Central memory CD8-positive, alpha-beta T cell (primary cell): ENCODE results near the gene CEP112.

Experiments
- ATAC-seq: fragments of 150-1000 bp; cut with Tn5 transposase; replicated peaks from 2 replicates; pipeline ENCODE4 v1.10.0; 2022; ENCODE audit warnings: mild to moderate bottlenecking, moderate FRiP score, moderate number of reproducible peaks; ENCODE audit not compliant: poor library complexity, severe bottlenecking; ENCODE audit errors: extremely low read depth
- DNase-seq, 2 donors: peaks; one replicate each; pipeline ENCODE4 v3.0.0; 2021; ENCODE audit warnings: low spot score in 2 of 2
- H3K27ac Mint-ChIP-seq: one replicate; pipeline ENCODE4 v1.8.0; 2022; ENCODE audit warnings: low read depth, mild to moderate bottlenecking, moderate library complexity, mixed read lengths
- H3K27me3 Mint-ChIP-seq: one replicate; pipeline ENCODE4 v1.8.0; 2022; ENCODE audit warnings: mixed read lengths
- H3K36me3 Mint-ChIP-seq: one replicate; pipeline ENCODE4 v1.8.0; 2022; ENCODE audit warnings: mild to moderate bottlenecking, moderate library complexity, mixed read lengths; ENCODE audit not compliant: insufficient read depth
- H3K4me1 Mint-ChIP-seq: one replicate; pipeline ENCODE4 v1.8.0; 2022; ENCODE audit warnings: mixed read lengths
- H3K4me3 Mint-ChIP-seq: one replicate; pipeline ENCODE4 v1.8.0; 2022; ENCODE audit warnings: mild to moderate bottlenecking, moderate library complexity, mixed read lengths
- H3K9me3 Mint-ChIP-seq: one replicate; pipeline ENCODE4 v1.8.0; 2022; ENCODE audit warnings: mixed read lengths

CEP112 gene

DNA sequence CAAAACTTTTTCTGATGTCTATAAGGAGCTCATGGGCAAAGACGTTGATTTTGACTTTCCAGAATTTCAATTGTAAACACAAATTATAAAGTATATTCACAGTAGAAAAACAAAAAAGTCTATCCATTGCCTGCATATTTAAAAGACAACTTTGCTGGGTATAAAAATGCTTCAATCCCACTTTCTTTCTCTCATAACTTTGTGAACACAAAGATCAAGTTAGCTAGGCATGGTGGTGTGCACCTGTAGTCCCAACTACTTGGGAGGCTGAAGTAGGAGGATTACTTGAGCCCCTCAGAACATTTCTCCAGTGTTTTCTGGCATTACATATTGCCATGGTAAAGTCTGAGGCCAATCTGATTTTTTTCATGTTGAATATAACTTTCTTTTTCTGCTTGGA, 547.4 kb downstream of the CEP112 start:
- Mint-ChIP-seq H3K4me3 (no peak overlapping the region), H3K4me1 (no peaks in the 10 kb centered on the region), H3K27ac (no peak overlapping the region), H3K9me3 (peaks cover 7% of the 10 kb centered on the region), H3K36me3 (no peaks in the 10 kb centered on the region), H3K27me3 (peaks cover 22% of the 10 kb centered on the region)
- DNase-seq (no peak), ATAC-seq (no peak)

DNA sequence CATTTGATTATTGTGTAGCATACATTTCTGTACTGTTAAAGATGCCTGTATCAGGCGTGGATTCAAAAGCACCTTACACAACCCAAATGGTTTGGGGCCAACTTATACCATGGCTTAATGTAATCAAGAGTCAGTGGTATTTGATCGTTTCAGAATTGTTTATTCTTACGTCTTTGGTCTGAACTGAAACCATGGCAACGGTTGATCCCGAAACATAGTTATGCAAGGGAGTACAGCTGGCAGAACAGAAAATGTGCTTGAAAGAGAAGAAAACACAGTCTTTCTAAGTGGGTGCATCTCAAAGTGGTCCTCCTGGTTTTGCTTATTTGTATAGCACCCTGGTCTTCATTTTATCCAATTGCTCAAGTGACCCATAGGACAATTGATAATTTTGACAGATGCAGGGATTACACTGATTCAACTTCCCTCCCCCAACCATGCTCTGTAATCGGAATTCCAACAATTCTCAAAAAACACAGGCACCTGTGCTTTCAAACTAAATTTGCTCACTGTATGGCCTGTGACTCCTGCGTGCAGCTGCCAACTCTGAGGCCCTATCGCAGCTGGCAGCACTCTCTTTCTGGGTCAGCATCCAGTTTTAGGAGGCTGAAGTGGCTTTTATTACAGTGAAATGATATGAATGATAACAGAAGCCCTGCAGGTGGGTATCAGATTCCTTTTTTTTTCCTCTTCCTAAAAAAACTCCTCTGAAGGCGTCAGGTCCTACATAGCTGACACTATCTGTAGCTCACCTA, 553.5 kb downstream of the CEP112 start:
- ATAC-seq (no peak), DNase-seq (no peak)
- Mint-ChIP-seq H3K9me3 (no peaks in the 10 kb centered on the region), H3K4me1 (no peaks in the 10 kb centered on the region), H3K36me3 (no peaks in the 10 kb centered on the region), H3K4me3 (no peak overlapping the region), H3K27me3 (no peaks in the 10 kb centered on the region), H3K27ac (no peak overlapping the region)

- H3K27me3 Mint-ChIP-seq = no peaks in the 10 kb centered on the region
- DNase-seq (no peak), ATAC-seq (no peak)
- H3K36me3 Mint-ChIP-seq = no peaks in the 10 kb centered on the region
- no peaks in the 10 kb centered on the region for H3K9me3 Mint-ChIP-seq
- no peaks in the 10 kb centered on the region for H3K4me1 Mint-ChIP-seq
- H3K27ac Mint-ChIP-seq = no peak overlapping the region
- no peak overlapping the region for H3K4me3 Mint-ChIP-seq
These were observed 554.1 kb downstream of the CEP112 start for GRCh38 chr17:65637786-65638185.

DNA sequence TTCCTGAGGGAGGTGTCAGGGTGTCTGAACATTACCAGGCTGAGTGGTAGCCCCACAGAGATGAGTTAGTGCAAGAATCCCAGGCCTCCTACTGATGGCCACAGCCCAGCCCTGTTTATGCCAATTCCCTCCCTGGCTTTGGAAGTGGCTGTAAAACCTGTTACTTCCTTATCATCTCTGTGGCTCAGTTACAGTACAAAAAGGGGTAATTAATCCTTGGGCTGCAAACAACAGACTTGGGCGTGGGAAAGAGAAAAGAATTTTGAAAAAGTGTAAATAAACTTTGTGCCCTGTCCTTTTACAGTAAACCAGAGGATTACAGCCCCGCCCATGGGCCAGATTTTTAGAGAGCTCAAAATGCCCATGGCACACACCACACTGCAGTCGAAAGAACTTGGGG, 557.4 kb downstream of the CEP112 start:
- Mint-ChIP-seq H3K4me1 (no peaks in the 10 kb centered on the region), H3K27ac (no peak overlapping the region), H3K27me3 (peaks cover 2% of the 10 kb centered on the region), H3K9me3 (no peaks in the 10 kb centered on the region), H3K4me3 (no peak overlapping the region), H3K36me3 (peaks cover 4% of the 10 kb centered on the region)
- ATAC-seq (no peak), DNase-seq (no peak)

GRCh38 chr17:65633988-65634387, 557.9 kb downstream of the CEP112 start:
- Mint-ChIP-seq H3K9me3 (no peaks in the 10 kb centered on the region), H3K4me1 (no peaks in the 10 kb centered on the region), H3K36me3 (peaks cover 4% of the 10 kb centered on the region), H3K27ac (no peak overlapping the region), H3K4me3 (no peak overlapping the region), H3K27me3 (peaks cover 7% of the 10 kb centered on the region)
- no peak for ATAC-seq
- DNase-seq = no peak

- ATAC-seq = no peak
- no peak for DNase-seq
- Mint-ChIP-seq H3K27me3 (peaks cover 12% of the 10 kb centered on the region), H3K9me3 (no peaks in the 10 kb centered on the region), H3K4me3 (no peak overlapping the region), H3K27ac (no peak overlapping the region), H3K36me3 (peaks cover 4% of the 10 kb centered on the region), H3K4me1 (no peaks in the 10 kb centered on the region)
These were observed 558.6 kb downstream of the CEP112 start for GRCh38 chr17:65633146-65633881.

GRCh38 chr17:65630502-65630901, 561.4 kb downstream of the CEP112 start:
- Mint-ChIP-seq H3K4me3 (no peak overlapping the region), H3K9me3 (no peaks in the 10 kb centered on the region), H3K27ac (no peak overlapping the region), H3K4me1 (no peaks in the 10 kb centered on the region), H3K27me3 (peaks cover 31% of the 10 kb centered on the region), H3K36me3 (peaks cover 4% of the 10 kb centered on the region)
- ATAC-seq (no peak), DNase-seq (no peak)

DNA sequence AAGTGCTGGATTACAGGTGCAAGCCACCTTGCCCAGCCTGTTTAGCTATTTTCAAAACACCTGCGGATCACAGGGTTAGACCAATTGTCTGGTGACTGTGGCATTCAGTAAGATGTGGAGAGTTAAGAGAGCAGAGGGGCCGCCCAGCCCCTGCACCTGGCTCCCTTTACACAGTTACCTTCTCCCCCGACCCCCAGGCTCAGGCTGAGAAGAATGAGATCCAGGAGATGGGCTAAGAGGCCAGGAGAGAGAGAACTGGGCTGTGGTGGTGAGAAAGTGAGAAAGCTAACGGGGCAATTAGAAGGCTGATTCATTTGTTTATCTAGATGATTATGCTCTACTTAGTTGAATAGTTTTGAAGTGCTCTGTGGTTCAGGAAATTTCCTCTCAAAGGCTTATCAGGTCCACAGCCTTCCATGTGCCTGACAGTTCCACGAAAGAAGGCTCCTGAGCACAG, 562.7 kb downstream of the CEP112 start:
- H3K36me3 Mint-ChIP-seq = peaks cover 4% of the 10 kb centered on the region
- no peaks in the 10 kb centered on the region for H3K9me3 Mint-ChIP-seq
- H3K27me3 Mint-ChIP-seq = peaks cover 38% of the 10 kb centered on the region
- no peaks in the 10 kb centered on the region for H3K4me1 Mint-ChIP-seq
- ATAC-seq (no peak), DNase-seq (no peak)
- no peak overlapping the region for H3K27ac Mint-ChIP-seq
- H3K4me3 Mint-ChIP-seq = no peak overlapping the region

GRCh38 chr17:65628644-65629036, 563.3 kb downstream of the CEP112 start:
- Mint-ChIP-seq H3K4me3 (no peak overlapping the region), H3K9me3 (no peaks in the 10 kb centered on the region), H3K27me3 (peaks cover 38% of the 10 kb centered on the region), H3K4me1 (no peaks in the 10 kb centered on the region), H3K36me3 (peaks cover 4% of the 10 kb centered on the region), H3K27ac (no peak overlapping the region)
- ATAC-seq (no peak), DNase-seq (no peak)

DNA sequence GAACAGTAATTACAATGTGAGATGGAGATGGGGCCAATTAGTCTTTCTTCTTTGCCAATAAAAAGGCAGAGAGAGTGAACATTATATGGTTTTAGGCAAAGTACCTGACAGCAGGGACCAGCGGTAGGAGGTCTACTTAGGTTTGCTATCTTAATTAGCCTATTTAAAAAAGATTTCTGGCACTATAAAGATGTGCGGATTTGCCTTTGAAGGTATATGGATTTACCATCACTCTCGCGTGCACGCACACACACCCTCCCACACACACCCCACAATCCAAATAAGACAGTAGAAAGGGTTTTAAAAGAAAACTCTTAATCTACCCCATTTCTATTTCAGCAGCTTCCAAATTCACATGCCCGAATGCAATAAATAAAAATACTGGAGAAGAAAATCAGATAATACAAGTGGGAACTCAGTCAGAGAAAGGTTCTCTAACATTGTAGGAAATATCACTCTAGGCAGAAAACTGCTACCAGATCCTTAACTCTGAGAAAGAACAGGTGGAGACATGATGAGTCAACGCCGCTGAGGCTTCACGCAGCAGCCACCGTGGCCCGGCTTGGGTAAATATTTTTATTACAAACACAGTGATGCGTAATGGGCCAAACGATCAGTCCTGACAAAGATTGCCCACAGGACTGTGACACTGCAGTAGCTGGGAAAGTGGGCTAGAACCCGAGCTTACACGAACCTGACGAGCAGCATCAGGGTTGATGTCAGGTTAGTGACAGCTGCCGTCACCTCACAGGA, 563.9 kb downstream of the CEP112 start:
- no peak for DNase-seq
- Mint-ChIP-seq H3K36me3 (peaks cover 4% of the 10 kb centered on the region), H3K27ac (no peak overlapping the region), H3K4me1 (no peaks in the 10 kb centered on the region), H3K4me3 (no peak overlapping the region), H3K27me3 (peaks cover 38% of the 10 kb centered on the region), H3K9me3 (no peaks in the 10 kb centered on the region)
- ATAC-seq = no peak

DNA sequence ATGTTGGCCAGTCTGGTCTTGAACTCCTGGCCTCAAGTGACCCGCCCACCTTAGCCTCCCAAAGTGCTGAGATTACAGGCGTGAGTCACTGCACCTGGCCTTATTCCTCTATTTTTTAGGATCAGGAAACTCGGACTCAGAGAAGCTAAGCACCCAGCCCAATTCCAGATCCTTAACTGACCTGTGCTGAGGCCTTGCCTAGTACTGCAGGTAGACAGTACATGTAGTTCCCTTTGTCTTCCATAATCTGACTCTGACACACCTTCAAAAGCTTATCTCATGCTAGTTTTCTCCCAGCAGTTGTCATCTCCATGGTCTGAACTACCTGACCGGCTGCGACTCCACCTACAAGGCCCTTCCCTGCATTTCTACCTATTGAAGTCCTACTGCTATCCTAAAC, 564.8 kb downstream of the CEP112 start:
- H3K27me3 Mint-ChIP-seq = peaks cover 38% of the 10 kb centered on the region
- H3K36me3 Mint-ChIP-seq = peaks cover 2% of the 10 kb centered on the region
- H3K9me3 Mint-ChIP-seq = no peaks in the 10 kb centered on the region
- H3K27ac Mint-ChIP-seq = no peak overlapping the region
- H3K4me1 Mint-ChIP-seq = no peaks in the 10 kb centered on the region
- DNase-seq (no peak), ATAC-seq (no peak)
- H3K4me3 Mint-ChIP-seq = no peak overlapping the region

DNA sequence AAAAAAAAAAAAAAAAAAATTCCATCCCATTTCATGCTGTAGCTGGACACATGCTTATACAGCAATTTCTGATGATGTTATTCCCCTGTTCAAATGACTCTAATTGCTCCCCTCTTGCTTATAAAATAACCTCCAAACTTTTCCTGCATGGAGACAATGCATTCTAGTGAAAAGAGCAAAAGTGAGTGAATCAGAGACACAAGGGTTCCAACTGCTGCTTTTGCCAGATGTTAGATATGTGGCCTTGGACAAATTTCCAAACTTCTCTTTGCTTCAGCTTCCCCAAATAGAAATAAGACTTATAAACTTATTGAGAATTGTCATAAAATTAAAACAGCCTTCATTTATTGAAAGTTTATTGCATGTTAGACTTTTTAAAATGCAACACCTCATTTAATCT, 565.5 kb downstream of the CEP112 start:
- peaks cover 2% of the 10 kb centered on the region for H3K36me3 Mint-ChIP-seq
- ATAC-seq (no peak), DNase-seq (no peak)
- H3K9me3 Mint-ChIP-seq = no peaks in the 10 kb centered on the region
- no peak overlapping the region for H3K27ac Mint-ChIP-seq
- H3K4me1 Mint-ChIP-seq = no peaks in the 10 kb centered on the region
- H3K4me3 Mint-ChIP-seq = no peak overlapping the region
- H3K27me3 Mint-ChIP-seq = peaks cover 38% of the 10 kb centered on the region
